Fibroblast of lung (primary cell): ENCODE data around the gene ZNF384. TPM values are rescaled to one million over a fixed set of nuclear protein-coding genes. Genes with fewer than 3 reads are reported as not detected.

Source experiments
- DNase-seq, 2 donors: peaks; one replicate each; pipeline versions ENCODE4 v3.0.0 to v3.0.0-alpha.2; 2010; ENCODE audit warnings: low read depth in 2 of 2
- H2AFZ ChIP-seq: 2 replicates; pipeline ENCODE4 v1.5.1; 2012; ENCODE audit warnings: low read length, control low read depth, inconsistent platforms
- H3K27ac ChIP-seq: 2 replicates; pipeline ENCODE4 v1.5.1; 2011; ENCODE audit warnings: low read length, control low read depth; ENCODE audit not compliant: insufficient read depth
- H3K27me3 ChIP-seq: 2 replicates; pipeline ENCODE4 v1.5.1; 2011; ENCODE audit warnings: mild to moderate bottlenecking, low read length; ENCODE audit not compliant: control insufficient read depth, insufficient read depth
- H3K36me3 ChIP-seq: 2 replicates; pipeline ENCODE4 v1.5.1; 2011; ENCODE audit warnings: low read length; ENCODE audit not compliant: control insufficient read depth, insufficient read depth
- H3K4me1 ChIP-seq: 2 replicates; pipeline ENCODE4 v1.5.1; 2011; ENCODE audit warnings: low read length; ENCODE audit not compliant: control insufficient read depth, insufficient read depth; ENCODE audit errors: extremely low read depth
- H3K4me2 ChIP-seq: 2 replicates; pipeline ENCODE4 v1.5.1; 2011; ENCODE audit warnings: low read length, control low read depth; ENCODE audit not compliant: insufficient read depth; ENCODE audit errors: extremely low read depth
- H3K4me3 ChIP-seq, 4 experiments: fragments of 200-600 bp in 1 of 4; sonication (generic) in 1 of 4; replicated peaks in 1 of 4; 2 replicates each; pipeline ENCODE4 v1.5.1; 2011 to 2016; ENCODE audit warnings: low read length in 4 of 4, low read depth in 3 of 4, mild to moderate bottlenecking in 3 of 4, control low read depth in 2 of 4, inconsistent platforms in 1 of 4, mixed read lengths in 1 of 4; ENCODE audit not compliant: insufficient read depth in 1 of 4; ENCODE audit errors: control extremely low read depth in 1 of 4
- H3K79me2 ChIP-seq: 2 replicates; pipeline ENCODE4 v1.5.1; 2012; ENCODE audit warnings: mild to moderate bottlenecking, low read length, inconsistent platforms; ENCODE audit not compliant: control insufficient read depth, insufficient read depth
- H3K9ac ChIP-seq: 2 replicates; pipeline ENCODE4 v1.5.1; 2011; ENCODE audit warnings: mild to moderate bottlenecking, low read length, control low read depth; ENCODE audit not compliant: insufficient read depth
- H3K9me3 ChIP-seq: 2 replicates; pipeline ENCODE4 v1.5.1; 2012; ENCODE audit warnings: low read depth, low read length; ENCODE audit not compliant: control insufficient read depth, insufficient read depth
- H4K20me1 ChIP-seq: 2 replicates; pipeline ENCODE4 v1.5.1; 2011; ENCODE audit warnings: low read length; ENCODE audit not compliant: control insufficient read depth, insufficient read depth; ENCODE audit errors: extremely low read depth
- CTCF ChIP-seq, 2 donors: IDR thresholded peaks in 1 of 2; conservative IDR thresholded peaks in 1 of 2; 1 replicate in 1 of 2; 2 replicates in 1 of 2; pipeline ENCODE4 v1.5.1; 2011 to 2012; ENCODE audit warnings: low read length in 2 of 2, control low read depth in 1 of 2, inconsistent platforms in 1 of 2, low read depth in 1 of 2, mild to moderate bottlenecking in 1 of 2
- EZH2 ChIP-seq: IDR thresholded peaks from 2 replicates; pipeline ENCODE4 v1.5.1; 2012; ENCODE audit warnings: low read length, control low read depth, mild to moderate bottlenecking; ENCODE audit errors: missing control alignments
- polyA plus RNA-seq, 2 donors: library from polyadenylated mRNA; depleted of rRNA in 1 of 2; stranded (reverse) in 1 of 2; unstranded in 1 of 2; fragments of >200 nt; gene quantifications; 2 replicates each; pipeline ENCODE4 v1.2.1, GENCODE V29; 2011 to 2012; ENCODE audit warnings: missing spikeins in 1 of 2
- total RNA-seq: library from RNA; depleted of rRNA; stranded (reverse); fragments of >200 nt; gene quantifications from 2 replicates; pipeline ENCODE4 v1.2.1, GENCODE V29; 2014

Gene ZNF384
- total and polyA plus RNA-seq, 2 donors (not counting 1 experiment from before 2014, with no cell fraction given) = 12.2 to 34.8 TPM

DNA sequence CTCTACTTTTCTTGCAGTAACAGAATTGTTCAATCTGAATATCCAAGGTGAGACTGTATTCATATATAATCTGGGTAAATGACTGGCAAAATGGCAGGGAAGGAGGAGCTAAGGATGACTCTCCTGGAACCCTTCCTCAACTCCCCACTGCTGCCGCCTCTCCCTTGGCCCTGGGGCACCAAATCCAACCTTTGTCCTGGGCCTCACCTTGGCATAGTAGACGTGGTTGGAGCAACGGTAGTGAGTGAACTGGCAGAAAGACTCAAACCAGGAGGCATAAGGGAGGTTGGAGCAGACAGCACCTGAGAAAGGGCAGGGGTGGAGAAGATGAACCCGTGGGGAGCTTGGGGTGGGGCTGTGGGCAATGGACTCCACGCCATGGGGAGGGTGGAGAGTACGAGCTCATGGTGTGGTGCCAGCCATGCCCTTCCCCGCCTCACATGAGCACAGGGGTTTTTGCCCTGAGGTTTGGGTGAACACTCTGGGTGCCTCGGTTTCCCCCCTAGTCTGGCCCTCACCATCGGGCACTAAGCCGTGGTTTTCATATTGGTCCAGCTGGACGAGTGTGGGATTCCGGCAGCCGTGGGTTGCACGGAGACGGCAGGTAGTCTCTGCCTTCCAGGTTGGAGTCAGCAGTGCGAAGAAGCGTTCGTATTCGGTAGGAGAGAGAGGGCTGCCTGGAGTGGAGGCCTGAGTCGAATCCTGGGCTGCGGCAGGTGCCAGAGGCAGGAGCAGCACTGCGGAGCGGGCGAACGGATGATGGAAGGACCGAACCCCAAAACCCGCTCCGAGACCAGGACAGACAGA is 42.7 kb downstream of the ZNF384 start:
- Histone ChIP-seq H3K79me2 (no peaks in the 10 kb centered on the region), H2AFZ (no peak overlapping the region), H4K20me1 (no peaks in the 10 kb centered on the region), H3K9ac (no peak overlapping the region), H3K9me3 (no peaks in the 10 kb centered on the region), H3K27me3 (peaks cover 5% of the 10 kb centered on the region), H3K4me3 (peak overlapping the region in 2 of 4 experiments; percentile 35 to 49), H3K27ac (no peak overlapping the region), H3K36me3 (peaks cover 5% of the 10 kb centered on the region), H3K4me1 (no peaks in the 10 kb centered on the region), H3K4me2 (peak overlapping the region; percentile 46)
- no peak for DNase-seq
- TF ChIP-seq EZH2 (no peak), CTCF (conservative IDR thresholded peaks at IDR 0.05 in 1 of 2, IDR thresholded peaks at IDR 0.05 in 1 of 2; ENCODE audit: low read depth in 1 of 2, low read length in 2 of 2) (no peak)

DNA sequence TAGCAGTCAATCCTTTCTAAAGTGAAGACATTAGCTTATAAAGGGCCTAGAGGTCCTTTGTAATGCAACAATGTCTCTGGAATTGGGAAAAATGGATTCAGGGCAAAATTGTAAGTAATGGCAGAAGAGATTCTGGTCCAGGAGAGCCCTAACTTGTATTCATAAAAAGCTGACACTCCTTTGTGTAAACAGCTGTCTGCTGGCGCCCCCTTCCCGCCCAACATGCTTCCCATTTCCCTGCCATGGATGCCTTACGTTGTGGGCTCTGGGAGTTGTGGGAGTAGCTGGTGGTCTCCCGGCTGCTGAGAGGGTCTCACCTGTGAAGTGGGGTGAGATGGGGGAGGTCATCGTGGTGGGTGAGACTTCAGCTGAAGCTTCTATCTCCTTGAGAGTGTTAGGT is 44.3 kb downstream of the ZNF384 start:
- H3K27me3 ChIP-seq = peaks cover 5% of the 10 kb centered on the region
- H3K4me2 ChIP-seq = no peak overlapping the region
- no peaks in the 10 kb centered on the region for H4K20me1 ChIP-seq
- H2AFZ ChIP-seq = no peak overlapping the region
- H3K27ac ChIP-seq = no peak overlapping the region
- H3K36me3 ChIP-seq = peaks cover 2% of the 10 kb centered on the region
- H3K9me3 ChIP-seq = no peaks in the 10 kb centered on the region
- H3K9ac ChIP-seq = no peak overlapping the region
- no peaks in the 10 kb centered on the region for H3K4me1 ChIP-seq
- TF ChIP-seq CTCF (conservative IDR thresholded peaks at IDR 0.05 in 1 of 2, IDR thresholded peaks at IDR 0.05 in 1 of 2; ENCODE audit: low read depth in 1 of 2, low read length in 2 of 2) (peak in 1 of 2 donors; percentile 26), EZH2 (no peak)
- H3K79me2 ChIP-seq = no peaks in the 10 kb centered on the region
- DNase-seq = no peak
- no peak overlapping the region for H3K4me3 ChIP-seq

DNA sequence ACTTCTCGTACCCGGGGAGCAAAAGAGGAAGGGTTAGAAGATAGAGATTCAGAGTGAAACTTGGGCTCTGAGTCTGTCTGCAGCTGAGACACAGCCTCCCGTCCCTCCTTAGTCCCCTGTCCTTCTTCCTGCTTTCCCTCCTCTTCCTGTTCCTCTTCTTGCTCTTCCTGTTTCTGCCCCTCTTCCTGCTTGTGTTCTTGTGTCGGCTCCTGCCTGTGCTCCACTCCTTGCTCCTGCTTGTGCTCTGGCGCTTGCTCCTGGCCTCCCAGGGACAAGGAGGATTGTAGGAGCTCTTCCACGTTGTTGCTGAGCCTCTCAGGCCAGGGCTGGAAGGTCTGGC is 44.9 kb downstream of the ZNF384 start:
- no peak overlapping the region for H3K27ac ChIP-seq
- no peak for DNase-seq
- TF ChIP-seq CTCF (conservative IDR thresholded peaks at IDR 0.05 in 1 of 2, IDR thresholded peaks at IDR 0.05 in 1 of 2; ENCODE audit: low read depth in 1 of 2, low read length in 2 of 2) (no peak), EZH2 (no peak)
- H3K36me3 ChIP-seq = peaks cover 2% of the 10 kb centered on the region
- no peak overlapping the region for H3K4me2 ChIP-seq
- H3K9ac ChIP-seq = no peak overlapping the region
- no peak overlapping the region for H2AFZ ChIP-seq
- no peaks in the 10 kb centered on the region for H3K9me3 ChIP-seq
- no peak overlapping the region for H3K4me3 ChIP-seq
- no peaks in the 10 kb centered on the region for H3K4me1 ChIP-seq
- no peaks in the 10 kb centered on the region for H3K79me2 ChIP-seq
- H4K20me1 ChIP-seq = no peaks in the 10 kb centered on the region
- H3K27me3 ChIP-seq = peaks cover 9% of the 10 kb centered on the region
